ENCODE results near the gene EIF2S2.
"Not testable (repeated sequence)": the region's sequence is repeated elsewhere in the genome, so short reads cannot be mapped to it uniquely, and the experiment has no call there.

Gene EIF2S2

DNA sequence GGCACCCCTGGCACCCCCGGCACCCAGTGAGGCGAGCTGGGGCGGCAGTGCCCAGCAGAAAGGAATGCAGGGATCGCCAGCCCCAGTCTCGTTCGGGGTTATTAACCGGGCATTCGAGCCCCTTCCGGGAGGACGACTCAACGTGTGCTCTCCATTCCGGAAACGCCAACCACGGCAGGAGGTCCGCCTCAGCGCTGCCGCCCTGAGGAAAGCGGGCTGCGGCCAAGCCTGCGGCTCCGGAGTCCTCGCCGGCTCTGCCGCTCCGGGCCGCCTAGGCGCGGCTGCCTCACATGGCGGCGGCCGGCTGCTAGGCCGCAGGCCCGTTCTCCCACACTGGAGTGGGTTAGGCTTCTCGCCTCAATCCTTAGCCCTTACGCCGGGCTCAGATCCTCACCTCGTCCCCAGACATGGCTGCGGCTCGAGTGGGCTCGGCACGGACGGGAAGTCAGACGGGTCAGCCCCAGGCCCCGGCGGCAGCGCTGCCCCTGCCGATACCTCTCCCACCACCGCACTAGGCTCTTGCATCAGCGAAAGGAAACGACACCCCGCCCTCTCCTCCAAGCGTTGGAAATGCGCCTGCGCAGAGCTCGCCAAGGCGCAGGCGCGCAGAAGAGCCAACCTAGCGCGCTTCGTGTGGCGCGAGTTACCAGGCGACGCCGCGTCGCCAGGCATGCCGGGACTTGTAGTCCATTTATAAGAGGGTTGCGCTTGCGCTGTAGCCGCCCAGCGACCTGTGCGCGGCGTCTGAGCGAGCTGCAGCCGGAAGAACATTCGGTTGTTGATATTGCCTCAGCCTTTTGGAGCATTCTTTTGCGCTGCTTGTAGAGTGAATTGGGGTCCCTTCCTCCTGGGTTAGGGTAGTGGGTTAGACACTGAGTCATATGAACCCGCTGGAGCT, at the start of gene EIF2S2:
Gene EIF2S2, minus strand, starts transcription at position 542 of the 898 bp plus-strand sequence. Its CDS starts 133 bp downstream, at position 409.
- peak; percentile 89 for DNase-seq

GRCh38 chr20:34157697-34158096, 45.7 kb upstream of the EIF2S2 start:
- DNase-seq: not testable (repeated sequence)

GRCh38 chr20:34155836-34156235, 43.8 kb upstream of the EIF2S2 start:
- DNase-seq: no peak

DNA sequence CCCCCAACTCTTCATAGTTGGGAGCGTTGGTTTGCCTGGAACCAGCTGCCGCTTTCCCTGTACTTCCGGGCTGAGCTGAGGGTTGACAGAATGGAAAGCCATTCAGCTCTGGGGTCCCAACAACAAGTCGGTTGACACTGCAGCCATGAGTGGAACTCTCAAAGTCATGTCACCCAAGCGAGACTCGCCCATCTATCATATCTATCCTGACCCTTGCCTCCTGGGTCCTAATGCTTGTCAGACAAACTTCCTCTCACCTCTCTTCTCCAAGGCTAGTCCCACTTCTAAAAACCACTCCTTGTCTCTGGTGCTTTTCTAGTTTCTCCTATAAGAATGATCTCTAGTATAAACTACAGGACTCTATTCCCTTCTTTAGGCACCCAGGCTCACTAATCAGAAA, 41.1 kb upstream of the EIF2S2 start:
- not testable (repeated sequence) for DNase-seq

GRCh38 chr20:34152073-34152472, 40.0 kb upstream of the EIF2S2 start:
- DNase-seq: not testable (repeated sequence)

DNA sequence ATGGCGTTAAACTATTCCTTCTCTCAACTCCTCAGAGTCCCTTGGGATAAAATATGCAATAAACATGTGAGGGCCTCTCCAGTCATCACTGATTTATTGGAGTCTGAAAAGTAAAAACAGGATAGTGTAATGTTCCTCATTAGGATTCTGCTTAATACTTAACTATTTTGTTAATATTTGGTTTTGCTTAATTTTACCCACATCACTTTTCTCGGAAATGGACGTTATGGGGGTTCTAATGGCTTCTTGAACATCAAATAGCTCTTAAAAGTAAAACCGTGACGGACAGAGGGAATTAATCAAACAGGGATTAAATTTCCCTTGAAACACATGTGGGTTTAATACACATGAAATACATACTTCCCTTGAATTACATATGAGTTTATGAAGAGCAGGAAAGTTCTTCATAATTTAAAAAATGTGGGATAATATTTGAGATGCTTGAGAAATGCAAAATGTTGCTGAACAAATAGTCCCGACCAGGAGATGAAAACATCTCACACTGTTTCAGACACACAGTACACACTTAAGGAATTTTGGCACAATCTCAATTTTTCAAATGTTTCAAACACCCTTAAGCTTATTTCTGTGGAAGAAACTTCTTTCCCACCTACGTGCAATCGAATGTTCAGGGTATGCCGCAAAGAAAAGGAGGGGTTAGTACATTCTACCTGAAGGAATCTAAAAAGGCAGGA, 38.4 kb upstream of the EIF2S2 start:
- DNase-seq: no peak

- DNase-seq: no peak
Observed at GRCh38 chr20:34145280-34145819, 33.3 kb upstream of the EIF2S2 start.

DNA sequence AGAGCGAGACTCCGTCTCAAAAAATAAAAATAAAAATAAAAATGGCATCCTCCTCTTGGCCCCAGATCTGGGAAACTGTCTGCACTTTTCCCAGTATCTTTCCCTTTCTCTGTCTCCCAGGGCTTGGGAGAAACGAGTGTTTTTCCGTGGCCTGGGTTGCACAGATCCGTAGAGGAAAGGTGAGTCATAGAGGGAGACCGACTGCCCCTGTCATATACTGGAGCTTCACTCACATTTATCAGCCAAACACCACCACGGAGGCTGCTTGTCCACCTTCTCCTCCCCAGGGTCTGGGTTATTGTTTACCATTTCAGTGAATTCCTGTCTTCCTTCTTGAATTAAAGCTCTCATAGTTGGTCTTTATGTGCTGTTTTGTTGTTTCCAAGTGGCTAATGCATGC, 31.9 kb upstream of the EIF2S2 start:
- DNase-seq: no peak

GRCh38 chr20:34142121-34142520, 30.1 kb upstream of the EIF2S2 start:
- no peak for DNase-seq

DNA sequence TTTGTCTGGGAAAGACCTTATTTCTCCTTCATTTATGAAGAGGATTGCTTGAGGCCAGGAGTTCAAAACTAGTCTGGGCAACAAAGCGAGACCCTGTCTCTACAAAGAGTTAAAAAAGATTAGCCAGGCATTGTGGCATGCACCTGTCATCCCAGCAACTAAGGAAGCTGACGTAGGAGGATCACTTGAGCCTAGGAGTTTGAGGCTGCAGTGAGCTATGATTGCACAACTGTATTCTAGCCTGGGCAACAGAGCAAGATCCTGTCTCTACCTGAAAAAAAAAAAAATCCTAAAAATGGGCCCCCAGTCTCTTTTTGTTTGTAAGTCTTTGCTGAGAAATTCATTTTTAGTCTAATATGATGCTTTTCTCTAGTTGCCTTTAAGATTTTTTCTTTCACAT, 29.2 kb upstream of the EIF2S2 start:
- DNase-seq: no peak

DNA sequence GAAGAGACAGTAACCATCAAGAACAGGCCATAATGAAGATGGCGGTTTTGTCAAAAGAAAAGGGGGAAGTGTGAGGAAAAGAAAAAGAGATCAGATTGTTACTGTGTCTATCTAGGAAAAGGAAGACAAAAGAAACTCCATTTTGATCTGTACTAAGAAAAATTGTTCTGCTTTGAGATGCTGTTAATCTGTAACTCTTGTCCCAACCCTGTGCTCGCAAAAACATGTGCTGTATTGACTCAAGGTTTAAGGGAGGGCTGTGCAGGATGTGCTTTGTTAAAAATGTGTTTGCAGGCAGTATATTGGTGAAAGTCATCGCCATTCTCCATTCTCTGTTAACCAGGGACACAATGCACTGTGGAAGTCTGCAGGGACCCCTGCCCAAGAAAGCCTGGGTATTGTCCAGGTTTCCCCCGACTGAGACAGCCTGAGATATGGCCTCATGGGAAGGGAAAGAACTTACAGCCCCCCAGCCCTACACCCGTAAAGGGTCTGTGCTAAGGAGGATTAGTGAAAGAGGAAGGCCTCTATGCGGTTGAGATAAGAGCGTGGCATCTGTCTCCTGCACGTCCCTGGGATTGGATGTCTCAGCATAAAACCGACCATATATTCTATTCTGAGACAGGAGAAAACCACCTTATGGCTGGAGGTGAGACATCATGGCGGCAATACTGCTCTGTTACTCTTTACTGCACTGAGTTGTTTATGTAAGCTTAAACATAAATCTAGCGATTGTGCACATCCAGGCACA, 23.7 kb upstream of the EIF2S2 start:
- not testable (repeated sequence) for DNase-seq

DNA sequence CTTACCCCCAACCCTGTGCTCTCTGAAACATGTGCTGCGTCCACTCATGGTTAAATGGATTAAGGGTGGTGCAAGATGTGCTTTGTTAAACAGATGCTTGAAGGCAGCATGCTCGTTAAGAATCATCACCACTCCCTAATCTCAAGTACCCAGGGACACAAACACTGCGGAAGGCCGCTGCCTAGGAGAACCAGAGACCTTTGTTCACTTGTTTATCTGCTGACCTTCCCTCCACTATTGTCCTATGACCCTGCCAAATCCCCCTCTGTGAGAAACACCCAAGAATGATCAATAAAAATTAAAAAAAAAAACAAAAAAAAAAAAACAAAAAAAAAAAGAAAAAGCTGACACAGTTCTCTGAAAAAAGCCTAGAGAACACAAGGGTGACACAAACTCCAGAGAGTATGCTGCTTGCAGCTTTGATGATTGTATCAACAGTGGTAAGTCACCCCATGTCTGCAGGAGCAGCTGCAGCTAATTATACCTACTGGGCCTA, 21.4 kb upstream of the EIF2S2 start:
- not testable (repeated sequence) for DNase-seq

DNA sequence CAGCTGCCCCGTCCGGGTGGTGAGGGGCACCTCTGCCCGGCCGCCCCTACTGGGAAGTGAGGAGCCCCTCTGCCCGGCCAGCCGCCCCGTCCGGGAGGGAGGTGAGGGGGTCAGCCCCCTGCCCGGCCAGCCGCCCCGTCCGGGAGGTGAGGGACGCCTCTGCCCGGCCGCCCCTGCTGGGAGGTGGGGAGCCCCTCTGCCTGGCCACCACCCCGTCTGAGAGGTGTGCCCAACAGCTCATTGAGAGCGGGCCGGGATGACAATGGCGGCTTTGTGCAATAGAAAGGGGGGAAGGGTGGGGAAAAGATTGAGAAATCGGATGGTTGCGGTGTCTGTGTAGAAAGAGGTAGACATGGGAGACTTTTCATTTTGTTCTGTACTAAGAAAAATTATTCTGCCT, 20.9 kb upstream of the EIF2S2 start:
- not testable (repeated sequence) for DNase-seq

GRCh38 chr20:34132491-34132890, 20.4 kb upstream of the EIF2S2 start:
- not testable (repeated sequence) for DNase-seq

- DNase-seq: no peak
Observed at GRCh38 chr20:34131491-34131890, 19.4 kb upstream of the EIF2S2 start.

DNA sequence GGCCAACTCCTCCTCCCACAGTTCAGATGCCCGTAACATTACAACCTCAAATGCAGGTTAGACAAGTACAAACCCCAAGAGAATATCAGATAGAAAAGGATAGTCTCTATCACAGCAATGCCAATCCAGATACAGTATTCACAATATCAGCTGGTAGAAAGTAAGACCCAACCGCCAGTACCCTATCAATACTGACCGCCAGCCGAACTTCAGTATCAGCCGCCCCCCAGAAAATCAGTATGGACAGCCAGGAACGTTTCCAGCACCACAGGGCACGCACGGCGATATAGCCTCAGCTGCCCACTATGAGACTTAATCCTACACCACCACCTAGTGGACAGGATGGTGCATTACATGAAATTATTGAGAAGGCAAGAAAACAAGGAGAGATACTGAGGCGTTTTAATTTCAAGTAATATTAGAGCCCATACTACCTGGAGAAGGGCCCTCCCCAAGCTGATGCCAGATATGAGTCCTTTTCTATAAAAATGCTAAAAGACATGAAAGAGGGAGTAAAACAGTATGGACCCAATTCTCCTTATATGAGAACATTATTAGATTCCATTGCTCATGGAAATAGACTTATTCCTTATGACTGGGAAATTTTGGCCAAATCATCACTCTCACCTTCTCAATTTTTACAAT, 17.6 kb upstream of the EIF2S2 start:
- peak; percentile 26 for DNase-seq

- DNase-seq: no peak
Observed at GRCh38 chr20:34127792-34128191, 15.7 kb upstream of the EIF2S2 start.

DNA sequence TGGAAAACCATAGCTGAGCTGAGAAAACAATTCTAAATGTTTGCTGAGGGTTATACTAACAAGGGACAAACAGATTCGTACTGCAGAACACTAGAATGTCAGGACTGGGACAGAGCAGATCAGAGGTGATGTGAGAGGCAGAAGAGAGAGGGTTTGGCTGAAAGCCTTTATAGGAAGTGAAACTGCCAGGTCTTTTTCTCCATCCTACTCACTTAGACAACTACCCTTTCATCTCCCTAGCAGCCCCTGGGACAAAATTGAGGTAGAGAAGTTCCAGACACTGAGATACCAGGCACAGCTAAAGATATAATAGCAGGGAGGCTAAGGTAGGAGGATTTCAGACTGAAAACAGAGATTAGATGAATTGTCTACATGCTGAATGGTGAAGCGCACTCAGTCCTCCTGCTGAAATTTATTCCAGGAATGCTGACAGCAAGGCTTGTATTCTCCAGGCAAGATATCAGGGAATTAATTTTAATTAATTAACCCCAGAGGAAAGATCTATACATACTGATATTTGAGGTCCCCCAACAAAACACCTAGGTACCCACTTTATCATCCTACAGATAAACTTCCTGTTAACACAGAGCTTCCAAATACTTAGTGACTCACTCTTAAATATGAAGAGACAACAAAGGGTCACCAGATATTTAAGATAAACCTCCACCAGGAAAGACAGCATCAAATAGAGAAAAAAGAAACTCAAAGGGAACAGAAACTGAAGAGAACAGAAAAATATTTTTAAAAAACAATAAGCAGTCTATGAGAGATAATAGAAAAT, 12.6 kb upstream of the EIF2S2 start:
- no peak for DNase-seq

DNA sequence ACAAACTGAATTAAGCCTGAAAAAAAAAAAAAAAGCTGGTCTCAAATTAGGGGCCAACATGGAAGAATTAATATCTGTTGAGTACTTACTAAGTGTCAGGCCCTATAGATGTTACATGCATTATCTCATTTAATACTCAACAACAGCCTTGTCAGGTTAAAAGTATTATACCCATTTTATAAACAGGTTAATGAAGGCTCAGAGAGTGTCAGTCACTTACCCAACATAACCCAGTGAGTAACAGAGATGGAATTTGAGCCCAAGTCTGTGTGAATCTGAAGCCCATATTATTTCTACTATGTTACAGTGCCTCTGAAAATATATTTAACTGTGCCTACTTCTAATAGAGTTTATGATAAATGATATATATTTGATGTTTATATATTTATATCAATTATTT, 11.3 kb upstream of the EIF2S2 start:
- DNase-seq: no peak

DNA sequence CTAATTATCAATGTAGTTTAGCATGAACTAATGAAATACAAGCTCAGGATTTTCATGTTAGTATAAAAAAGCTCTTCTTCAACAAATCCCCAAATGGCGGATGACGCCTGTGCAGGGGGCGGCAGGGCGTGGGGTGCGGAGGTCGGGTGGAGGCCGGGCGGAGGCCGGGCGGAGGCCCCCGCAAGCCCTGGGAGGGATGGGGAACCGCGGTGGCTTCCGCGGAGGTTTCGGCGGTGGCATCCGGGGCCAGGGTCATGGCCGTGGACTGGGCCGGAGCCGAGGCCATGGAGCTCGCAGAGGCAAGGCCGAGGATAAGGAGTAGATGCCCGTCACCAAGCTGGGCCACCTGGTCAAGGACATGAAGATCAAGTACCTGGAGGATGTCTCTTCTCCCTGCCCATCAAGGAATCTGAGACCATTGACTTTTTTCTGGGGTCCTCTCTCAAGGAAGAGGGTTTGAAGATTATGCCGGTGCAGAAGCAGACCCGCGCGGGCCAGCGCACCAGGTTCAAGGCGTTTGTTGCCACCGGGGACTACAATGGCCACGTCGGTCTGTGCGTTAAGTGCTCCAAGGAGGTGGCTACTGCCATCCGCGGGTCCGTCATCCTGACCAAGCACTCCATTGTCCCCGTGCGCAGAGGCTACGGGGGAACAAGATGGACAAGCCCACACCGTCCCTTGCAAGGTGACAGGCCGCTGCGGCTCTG, 10.4 kb upstream of the EIF2S2 start:
- DNase-seq: no peak

DNA sequence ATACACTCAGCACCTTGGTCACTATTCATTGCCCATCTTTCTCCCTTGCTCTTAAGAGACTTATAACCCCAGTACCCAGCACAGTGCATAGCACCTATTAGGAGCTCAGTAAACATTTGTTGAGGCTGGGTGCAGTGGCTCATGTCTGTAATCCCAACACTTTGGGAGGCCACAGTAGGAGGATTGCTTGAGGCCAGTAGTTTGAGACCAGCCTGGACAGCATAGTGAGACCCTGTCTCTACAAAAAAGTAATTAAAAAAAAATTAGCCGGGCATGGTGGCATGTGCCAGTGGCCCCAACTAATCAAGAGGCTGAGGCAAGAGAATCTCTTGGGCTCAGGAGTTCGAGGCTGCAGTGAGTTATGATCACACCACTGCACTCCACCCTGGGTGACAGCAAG, 8.2 kb upstream of the EIF2S2 start:
- no peak for DNase-seq
